ENCODE data around the gene SH2D2A. TPM values are rescaled to one million over a fixed set of nuclear protein-coding genes. Genes with fewer than 3 reads are reported as not detected.

The SH2D2A gene
- polyA plus RNA-seq, 1 of the 3 experiments (the other 2 are of a cell fraction): not detected

DNA sequence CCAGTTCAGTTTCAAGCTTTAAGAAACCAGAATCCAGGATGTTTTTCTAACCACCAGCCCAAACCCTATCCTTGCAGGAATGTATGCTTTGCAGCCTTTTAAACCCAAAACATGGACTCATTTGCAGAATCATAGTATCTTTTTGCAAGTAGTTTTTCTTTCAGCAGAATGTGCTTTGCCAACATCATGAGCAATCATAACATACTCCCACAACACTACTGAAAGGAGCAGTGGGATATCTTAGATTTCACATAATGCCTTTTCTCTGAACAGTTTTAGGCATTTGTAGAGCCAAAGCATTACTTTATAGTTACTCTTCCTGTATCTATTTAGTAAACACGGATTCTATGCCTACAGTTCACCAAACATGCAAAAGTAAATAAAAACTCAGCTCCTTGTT, 10.0 kb upstream of the SH2D2A start:
- POLR2A ChIA-PET: no interaction called here

More for the DNA sequence above, 10.0 kb upstream of the SH2D2A start:
- no peaks in the 10 kb centered on the region for H3K36me3 ChIP-seq (replicated peaks in 1 of 2; ENCODE audit: control insufficient read depth in 1 of 2, insufficient read depth in 2 of 2, low read length in 1 of 2)
- H3K4me1 ChIP-seq (ENCODE audit: control insufficient read depth in 1 of 2, insufficient read depth in 2 of 2, low read depth in 1 of 2, low read length in 1 of 2): peaks cover 0 to 15% of the 10 kb centered on the region in 2 experiments; a peak in 1 of 4 replicates
- no peaks in the 10 kb centered on the region for H3K27me3 ChIP-seq (ENCODE audit: insufficient read depth)
- no peak for TF ChIP-seq RCOR1 (IDR thresholded peaks at IDR 0.05; ENCODE audit: low read length)
- TF ChIP-seq, protein P1, sequence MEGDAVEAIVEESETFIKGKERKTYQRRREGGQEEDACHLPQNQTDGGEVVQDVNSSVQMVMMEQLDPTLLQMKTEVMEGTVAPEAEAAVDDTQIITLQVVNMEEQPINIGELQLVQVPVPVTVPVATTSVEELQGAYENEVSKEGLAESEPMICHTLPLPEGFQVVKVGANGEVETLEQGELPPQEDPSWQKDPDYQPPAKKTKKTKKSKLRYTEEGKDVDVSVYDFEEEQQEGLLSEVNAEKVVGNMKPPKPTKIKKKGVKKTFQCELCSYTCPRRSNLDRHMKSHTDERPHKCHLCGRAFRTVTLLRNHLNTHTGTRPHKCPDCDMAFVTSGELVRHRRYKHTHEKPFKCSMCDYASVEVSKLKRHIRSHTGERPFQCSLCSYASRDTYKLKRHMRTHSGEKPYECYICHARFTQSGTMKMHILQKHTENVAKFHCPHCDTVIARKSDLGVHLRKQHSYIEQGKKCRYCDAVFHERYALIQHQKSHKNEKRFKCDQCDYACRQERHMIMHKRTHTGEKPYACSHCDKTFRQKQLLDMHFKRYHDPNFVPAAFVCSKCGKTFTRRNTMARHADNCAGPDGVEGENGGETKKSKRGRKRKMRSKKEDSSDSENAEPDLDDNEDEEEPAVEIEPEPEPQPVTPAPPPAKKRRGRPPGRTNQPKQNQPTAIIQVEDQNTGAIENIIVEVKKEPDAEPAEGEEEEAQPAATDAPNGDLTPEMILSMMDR (IDR thresholded peaks at IDR 0.05): no peak
- TF ChIP-seq, protein P2, sequence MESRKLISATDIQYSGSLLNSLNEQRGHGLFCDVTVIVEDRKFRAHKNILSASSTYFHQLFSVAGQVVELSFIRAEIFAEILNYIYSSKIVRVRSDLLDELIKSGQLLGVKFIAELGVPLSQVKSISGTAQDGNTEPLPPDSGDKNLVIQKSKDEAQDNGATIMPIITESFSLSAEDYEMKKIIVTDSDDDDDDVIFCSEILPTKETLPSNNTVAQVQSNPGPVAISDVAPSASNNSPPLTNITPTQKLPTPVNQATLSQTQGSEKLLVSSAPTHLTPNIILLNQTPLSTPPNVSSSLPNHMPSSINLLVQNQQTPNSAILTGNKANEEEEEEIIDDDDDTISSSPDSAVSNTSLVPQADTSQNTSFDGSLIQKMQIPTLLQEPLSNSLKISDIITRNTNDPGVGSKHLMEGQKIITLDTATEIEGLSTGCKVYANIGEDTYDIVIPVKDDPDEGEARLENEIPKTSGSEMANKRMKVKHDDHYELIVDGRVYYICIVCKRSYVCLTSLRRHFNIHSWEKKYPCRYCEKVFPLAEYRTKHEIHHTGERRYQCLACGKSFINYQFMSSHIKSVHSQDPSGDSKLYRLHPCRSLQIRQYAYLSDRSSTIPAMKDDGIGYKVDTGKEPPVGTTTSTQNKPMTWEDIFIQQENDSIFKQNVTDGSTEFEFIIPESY (IDR thresholded peaks at IDR 0.05; ENCODE audit: borderline replicate concordance, low read depth): no peak
- TF ChIP-seq MXI1 (IDR thresholded peaks at IDR 0.05; ENCODE audit: low read depth, low read length): no peak
- no peak for TF ChIP-seq FOXM1 (IDR thresholded peaks at IDR 0.05; ENCODE audit: low read depth)
- TF ChIP-seq IRF3 (IDR thresholded peaks at IDR 0.05; ENCODE audit: low read depth, low read length): no peak
- no peak for TF ChIP-seq NRF1 (IDR thresholded peaks at IDR 0.05; ENCODE audit: low read depth, low read length)
- TF ChIP-seq ELF1 (IDR thresholded peaks at IDR 0.05): no peak
- TF ChIP-seq SIN3A (IDR thresholded peaks at IDR 0.05; ENCODE audit: borderline replicate concordance, low read depth, low read length): no peak
- no peak for TF ChIP-seq MEF2A (IDR thresholded peaks at IDR 0.05; ENCODE audit: borderline replicate concordance, low read depth)
- TF ChIP-seq RAD21 (IDR thresholded peaks at IDR 0.05; ENCODE audit: low read length): no peak
- TF ChIP-seq EZH2phosphoT487 (IDR thresholded peaks at IDR 0.05; ENCODE audit: borderline replicate concordance, low read depth): no peak
- TF ChIP-seq RXRA (IDR thresholded peaks at IDR 0.05; ENCODE audit: borderline replicate concordance, low read depth): no peak
- no peak for TF ChIP-seq MAX (IDR thresholded peaks at IDR 0.05; ENCODE audit: low read depth)
- TF ChIP-seq USF1 (IDR thresholded peaks at IDR 0.05; ENCODE audit: borderline replicate concordance, low read depth): no peak
- TF ChIP-seq GATA2 (CRISPR knock-in tag; IDR thresholded peaks at IDR 0.05): no peak
- no peak for TF ChIP-seq EP300 (IDR thresholded peaks at IDR 0.05; ENCODE audit: borderline replicate concordance in 1 of 2, low read depth in 1 of 2, low read length in 1 of 2)
- TF ChIP-seq TCF12 (IDR thresholded peaks at IDR 0.05): no peak
- TF ChIP-seq CHD2 (IDR thresholded peaks at IDR 0.05; ENCODE audit: low read length, partially characterized antibody): no peak
- no peak for TF ChIP-seq FOXJ3 (CRISPR knock-in tag; IDR thresholded peaks at IDR 0.05)
- H3K9ac ChIP-seq: no peak overlapping the region
- CTCF ChIA-PET: interaction anchor here (0.9 to 2.6 kb wide), 7 partner anchors 8 to 64 kb away, joined by 3 to 14 read pairs (median 3); no protein-coding TSS in a partner anchor
- H3K27ac ChIP-seq (ENCODE audit: low read depth in 2 of 2, low read length in 1 of 2): no peak overlapping the region
- no peak for DNase-seq
- no peaks in the 10 kb centered on the region for H3K79me2 ChIP-seq (ENCODE audit: insufficient read depth)
- no peak overlapping the region for H3K4me3 ChIP-seq (ENCODE audit: low read depth in 2 of 2, low read length in 1 of 2)
- no peaks in the 10 kb centered on the region for H3K9me2 ChIP-seq
- no peak overlapping the region for H3K4me2 ChIP-seq
- WGBS (ENCODE audit: low lambda C conversion rate): 81% methylated on average over 1 of the region's 1 CpG
- no peaks in the 10 kb centered on the region for H4K20me1 ChIP-seq (ENCODE audit: insufficient read depth)
- H3F3A ChIP-seq (replicated peaks; ENCODE audit: insufficient read depth): no peaks in the 10 kb centered on the region
- H3K9me3 ChIP-seq: no peaks in the 10 kb centered on the region
- H2AFZ ChIP-seq (ENCODE audit: low read depth): no peak overlapping the region
